CD4-positive, alpha-beta T cell treated with Interferon gamma for 1 hour (primary cell): ENCODE measurements around the gene MFAP5.
"Not testable (repeated sequence)": the region's sequence is repeated elsewhere in the genome, so short reads cannot be mapped to it uniquely, and the experiment has no call there.

Source experiments
- DNase-seq: peaks from one replicate; pipeline ENCODE4 v3.0.0-alpha.2; 2020

MFAP5 gene

DNA sequence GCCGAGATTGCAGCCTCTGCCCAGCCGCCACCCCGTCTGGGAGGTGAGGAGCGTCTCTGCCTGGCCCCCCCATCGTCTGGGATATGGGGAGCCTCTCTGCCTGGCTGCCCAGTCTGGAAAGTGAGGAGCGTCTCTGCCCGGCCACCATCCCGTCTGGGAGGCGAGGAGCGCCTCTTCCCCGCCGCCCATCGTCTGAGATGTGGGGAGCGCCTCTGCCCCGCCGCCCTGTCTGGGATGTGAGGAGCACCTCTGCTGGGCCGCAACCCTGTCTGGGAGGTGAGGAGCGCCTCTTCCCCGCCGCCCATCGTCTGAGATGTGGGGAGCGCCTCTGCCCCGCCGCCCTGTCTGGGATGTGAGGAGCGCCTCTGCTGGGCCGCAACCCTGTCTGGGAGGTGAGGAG lies 37.9 kb downstream of the MFAP5 start:
- DNase-seq = not testable (repeated sequence)

DNA sequence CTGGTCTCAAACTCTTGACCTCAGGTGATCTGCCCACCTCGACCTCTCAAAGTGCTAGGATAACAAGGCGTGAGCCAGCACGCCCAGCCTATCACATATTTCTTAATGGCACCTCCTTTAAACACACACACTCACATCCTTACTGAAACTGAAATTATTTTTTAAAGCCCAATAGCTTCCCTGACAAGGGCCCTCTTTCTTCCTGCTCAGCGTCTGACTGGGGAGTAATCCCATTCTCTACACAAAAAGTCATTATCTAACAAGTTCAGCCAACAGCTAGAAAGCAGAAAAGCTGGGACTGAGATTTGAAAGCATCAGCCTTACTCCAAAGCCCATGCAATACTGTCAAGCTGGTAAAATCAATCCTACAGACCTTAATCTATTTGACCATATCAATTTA lies 40.0 kb downstream of the MFAP5 start:
- no peak for DNase-seq

GRCh38 chr12:8615206-8615605 lies 47.4 kb downstream of the MFAP5 start:
- no peak for DNase-seq

- not testable (repeated sequence) for DNase-seq
Measured at GRCh38 chr12:8613881-8614280, 48.7 kb downstream of the MFAP5 start.

DNA sequence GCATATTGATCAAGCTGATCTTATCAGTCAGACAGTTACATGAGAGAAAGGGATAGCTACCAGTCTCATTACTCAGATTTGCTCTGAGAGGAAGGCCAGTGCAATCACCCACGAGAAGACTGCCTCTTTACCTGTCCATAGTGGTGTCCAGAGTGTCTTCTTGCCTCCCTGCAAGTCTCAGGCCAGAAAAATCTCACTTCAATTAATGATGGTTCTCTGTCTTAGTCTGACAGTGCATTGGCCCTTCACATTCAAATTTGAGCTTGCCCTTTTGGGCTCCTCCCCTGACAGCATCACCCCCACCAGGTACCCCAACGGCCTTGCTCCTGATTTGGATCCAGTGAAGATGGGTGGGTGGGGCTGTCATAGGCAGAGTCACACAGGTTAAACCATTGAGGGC lies 50.0 kb downstream of the MFAP5 start, which contains the start of gene AICDA:
Gene AICDA (minus strand): TSS at position 231 of the 400 bp plus-strand sequence. CDS start 92 bp downstream, at position 139.
- DNase-seq = no peak

DNA sequence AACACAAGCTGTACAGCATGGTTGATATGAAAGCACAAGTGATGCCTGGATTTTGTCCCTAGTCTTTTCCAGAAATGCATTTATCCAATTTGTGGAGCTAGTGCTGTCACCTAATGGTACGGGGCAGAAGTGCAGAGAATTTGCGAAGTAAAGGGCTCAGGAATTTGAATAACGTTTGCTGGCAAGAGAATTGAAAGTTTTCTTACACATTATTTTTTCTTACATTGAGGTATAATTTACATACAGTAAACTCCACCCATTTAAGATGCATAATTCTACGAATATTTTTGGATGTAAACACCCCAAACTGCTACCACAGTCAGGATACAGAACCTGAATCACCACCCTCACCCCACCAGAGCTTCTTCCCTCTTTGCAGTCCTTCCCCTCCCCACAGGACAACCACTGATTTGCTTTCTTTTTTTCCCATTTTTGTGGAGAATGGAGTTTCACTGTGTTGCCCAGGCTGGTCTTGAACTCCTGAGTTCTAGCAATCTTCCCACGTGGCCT lies 53.5 kb downstream of the MFAP5 start:
- no peak for DNase-seq

GRCh38 chr12:8606890-8607289 lies 55.7 kb downstream of the MFAP5 start:
- no peak for DNase-seq

- DNase-seq = no peak
Measured at GRCh38 chr12:8605057-8605456, 57.6 kb downstream of the MFAP5 start.

DNA sequence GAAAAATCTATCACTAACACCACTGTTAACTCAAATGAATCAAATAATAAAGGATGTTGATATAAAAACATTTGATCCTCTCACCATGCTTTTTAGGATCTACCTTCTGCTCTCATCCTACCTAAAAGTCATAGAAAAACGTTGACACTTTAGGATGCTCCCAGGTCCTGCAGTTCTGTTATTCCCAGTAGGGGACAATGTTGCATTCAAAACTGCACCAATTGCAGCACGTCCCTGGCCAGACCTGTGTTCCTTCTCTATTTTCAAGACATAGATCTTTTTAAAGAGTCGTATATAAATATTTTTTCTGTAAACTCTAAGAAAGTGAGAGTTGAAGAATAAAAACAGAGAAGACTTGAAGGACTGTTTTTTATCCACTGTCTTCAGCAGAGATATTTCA lies 58.8 kb downstream of the MFAP5 start:
- DNase-seq = no peak

DNA sequence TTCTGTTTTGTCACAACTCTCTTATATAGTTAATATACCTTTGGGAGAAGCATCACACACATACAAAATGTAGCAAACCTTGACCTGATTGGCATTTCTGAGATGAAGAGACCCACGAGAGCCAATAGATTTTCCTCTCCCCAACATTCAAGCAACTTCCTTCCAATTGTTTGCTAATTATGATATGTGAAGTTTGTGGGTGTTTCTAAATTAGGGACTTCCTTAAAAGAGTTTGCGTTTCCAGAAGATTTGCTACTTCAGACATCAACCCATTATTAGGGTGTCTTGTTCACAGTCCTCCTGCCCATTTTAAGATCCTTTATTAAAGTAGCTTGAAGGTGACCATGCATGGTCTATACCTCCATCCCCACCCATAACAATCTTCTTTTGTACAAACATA lies 59.3 kb downstream of the MFAP5 start:
- no peak for DNase-seq

DNA sequence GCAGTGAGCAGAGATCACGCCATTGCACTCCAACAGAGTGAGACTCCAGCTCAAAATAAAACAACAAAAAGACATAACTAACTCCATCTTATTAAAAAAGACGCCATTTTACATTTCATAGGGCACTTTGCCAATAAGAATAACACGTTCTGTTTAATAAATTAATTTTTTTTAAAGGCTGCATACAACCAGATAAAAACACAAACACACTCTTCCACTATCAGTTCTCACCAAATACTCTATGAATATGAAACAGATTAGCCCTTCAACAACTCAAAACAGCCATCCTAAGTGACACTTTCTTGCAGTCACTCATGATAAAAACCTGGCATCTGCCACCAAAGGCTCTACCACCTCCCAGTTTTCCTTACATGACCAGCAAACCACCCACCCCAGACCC lies 66.1 kb downstream of the MFAP5 start:
- DNase-seq = no peak
